ENCODE results near the gene SLC23A2. TPM values are rescaled to one million over a fixed set of nuclear protein-coding genes. Genes with fewer than 3 reads are reported as not detected.

SLC23A2 gene
- total RNA-seq, 1 experiment from 2014 or later = 14.6 TPM

- TF ChIP-seq SIN3A (IDR thresholded peaks at IDR 0.05; ENCODE audit: borderline replicate concordance, insufficient read depth, low read depth, low read length) (no peak), CTCF (IDR thresholded peaks at IDR 0.05) (no peak), POLR2AphosphoS5 (IDR thresholded peaks at IDR 0.05; ENCODE audit: low read depth, low read length) (no peak), REST (IDR thresholded peaks at IDR 0.05; ENCODE audit: insufficient read depth in 1 of 2, low read depth in 2 of 2, low read length in 1 of 2) (no peak), TCF7L2 (IDR thresholded peaks at IDR 0.05; ENCODE audit: low read depth, low read length) (no peak)
- no peak for ATAC-seq
- no TSS peak for BruUV-seq (replicated peaks)
- POLR2A ChIA-PET = interaction anchor here (0.5 kb wide), 1 partner anchor 49 kb away, joined by 4 read pairs; no protein-coding TSS in a partner anchor
- CTCF ChIA-PET = interaction anchor here (0.6 kb wide), 1 partner anchor 58 kb away, joined by 7 read pairs; no protein-coding TSS in a partner anchor
- H3K4me3 ChIP-seq (ENCODE audit: low read depth in 2 of 2, low read length in 2 of 2) = no peak overlapping the region
- no peaks in the 10 kb centered on the region for H3K4me1 ChIP-seq (ENCODE audit: control insufficient read depth, insufficient read depth, low read length)
- no peaks in the 10 kb centered on the region for H3K36me3 ChIP-seq (ENCODE audit: control insufficient read depth, insufficient read depth, low read length)
- in situ Hi-C loops (cut with HindIII; ENCODE audit: low pct_unique_long_range_greater_than_20kb, low sequenced_read_pairs) = no loop called here
- intact Hi-C loops (cut with micrococcal nuclease; ENCODE audit: unreplicated experiment) = no loop called here
- no peak for DNase-seq (ENCODE audit: low read depth, low spot score)
- H3K27ac ChIP-seq (ENCODE audit: low read length) = no peak overlapping the region
- H3K9me3 ChIP-seq (ENCODE audit: control insufficient read depth, insufficient read depth, low read depth, low read length) = no peaks in the 10 kb centered on the region
- H3K27me3 ChIP-seq (ENCODE audit: control insufficient read depth, insufficient read depth, low read length) = no peaks in the 10 kb centered on the region
These were observed 74.7 kb downstream of the SLC23A2 start for GRCh38 chr20:4926531-4927156.

DNA sequence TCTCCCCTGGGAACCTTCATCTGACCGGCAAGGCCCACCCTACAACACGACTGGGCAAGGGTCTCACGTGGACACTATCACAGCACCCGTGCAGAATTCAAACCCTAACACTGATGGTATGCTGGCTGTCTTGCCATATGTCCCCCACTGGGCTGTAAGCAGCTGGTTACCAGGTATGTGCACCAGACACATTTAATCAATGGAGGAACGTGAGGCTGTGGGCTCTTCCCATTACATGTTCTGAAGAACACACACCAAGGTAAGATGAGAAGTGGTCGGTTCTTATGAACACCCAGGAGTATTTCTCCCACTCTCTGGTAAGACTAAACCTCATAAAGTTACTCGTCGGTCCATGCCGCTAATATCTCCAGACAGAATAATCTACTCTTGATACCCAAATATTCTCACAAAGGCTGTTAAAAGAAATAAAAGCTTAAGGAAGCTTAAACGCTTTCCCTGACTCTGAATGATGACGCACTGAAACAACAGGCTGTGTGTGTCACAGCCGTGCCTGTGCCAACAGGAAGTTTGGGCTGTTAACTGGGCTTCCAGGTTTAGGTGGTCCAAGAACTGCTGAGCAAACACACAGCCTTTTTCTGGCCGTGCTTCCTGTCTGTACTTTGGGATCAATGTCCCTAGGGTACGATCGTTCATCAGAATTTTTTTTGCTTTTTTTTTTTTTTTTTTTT lies 75.3 kb downstream of the SLC23A2 start:
- Histone ChIP-seq H3K4me1 (ENCODE audit: control insufficient read depth, insufficient read depth, low read length) (no peaks in the 10 kb centered on the region), H3K27me3 (ENCODE audit: control insufficient read depth, insufficient read depth, low read length) (no peaks in the 10 kb centered on the region), H3K36me3 (ENCODE audit: control insufficient read depth, insufficient read depth, low read length) (no peaks in the 10 kb centered on the region), H3K27ac (ENCODE audit: low read length) (no peak overlapping the region), H3K9me3 (ENCODE audit: control insufficient read depth, insufficient read depth, low read depth, low read length) (no peaks in the 10 kb centered on the region), H3K4me3 (ENCODE audit: low read depth in 2 of 2, low read length in 2 of 2) (no peak overlapping the region)
- DNase-seq (ENCODE audit: low read depth, low spot score) = no peak
- in situ Hi-C loops (cut with HindIII; ENCODE audit: low pct_unique_long_range_greater_than_20kb, low sequenced_read_pairs) (no loop called here), intact Hi-C loops (cut with micrococcal nuclease; ENCODE audit: unreplicated experiment) (no loop called here)
- ChIA-PET POLR2A (interaction anchor here (0.5 kb wide), 1 partner anchor 50 kb away, joined by 4 read pairs; no protein-coding TSS in a partner anchor), CTCF (no interaction called here)
- no TSS peak for BruUV-seq (replicated peaks)
- TF ChIP-seq REST (IDR thresholded peaks at IDR 0.05; ENCODE audit: insufficient read depth in 1 of 2, low read depth in 2 of 2, low read length in 1 of 2) (no peak), CTCF (IDR thresholded peaks at IDR 0.05) (no peak), SIN3A (IDR thresholded peaks at IDR 0.05; ENCODE audit: borderline replicate concordance, insufficient read depth, low read depth, low read length) (no peak), TCF7L2 (IDR thresholded peaks at IDR 0.05; ENCODE audit: low read depth, low read length) (no peak), POLR2AphosphoS5 (IDR thresholded peaks at IDR 0.05; ENCODE audit: low read depth, low read length) (no peak)
- ATAC-seq = no peak

Data from Panc1 (cell line).